ENCODE results near the gene PPP4R2.
A peak's percentile ranks its signal among the peaks of the same experiment; 100 is the strongest.
"Not testable (repeated sequence)": the region's sequence is repeated elsewhere in the genome, so short reads cannot be mapped to it uniquely, and the experiment has no call there.

Gene PPP4R2

DNA sequence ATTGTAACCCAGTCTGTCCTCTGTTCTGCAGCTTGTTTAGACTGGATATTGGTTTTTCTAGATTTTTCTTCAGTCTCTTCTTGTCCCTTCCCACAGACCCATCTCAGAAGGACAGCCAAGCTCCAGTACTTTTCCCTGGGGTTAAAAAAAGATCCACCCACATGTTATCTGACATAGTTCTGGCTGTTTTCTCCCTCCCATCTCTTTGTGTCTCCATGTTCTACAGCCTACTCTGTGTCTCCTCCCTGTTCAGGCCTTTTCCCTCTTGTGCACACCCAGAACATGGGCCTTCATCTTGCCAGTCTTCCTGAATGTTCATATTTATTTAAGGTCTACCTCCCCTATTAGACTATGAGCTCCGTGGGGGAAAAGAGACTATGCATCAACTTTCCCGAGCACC is 5.1 kb upstream of the PPP4R2 start:
- no peak for DNase-seq (ENCODE audit: low read depth)
- TF ChIP-seq CTCF (IDR thresholded peaks at IDR 0.05; ENCODE audit: insufficient read depth, low read depth, low read length, missing control alignments): no peak
- H3K4me3 ChIP-seq (ENCODE audit: low read length): no peak overlapping the region

GRCh38 chr3:72993391-72993790 is 3.2 kb upstream of the PPP4R2 start:
- no peak overlapping the region for H3K4me3 ChIP-seq (ENCODE audit: low read length)
- TF ChIP-seq CTCF (IDR thresholded peaks at IDR 0.05; ENCODE audit: insufficient read depth, low read depth, low read length, missing control alignments): no peak
- no peak for DNase-seq (ENCODE audit: low read depth)

GRCh38 chr3:72995337-72995736 is 1.3 kb upstream of the PPP4R2 start:
- no peak for TF ChIP-seq CTCF (IDR thresholded peaks at IDR 0.05; ENCODE audit: insufficient read depth, low read depth, low read length, missing control alignments)
- no peak overlapping the region for H3K4me3 ChIP-seq (ENCODE audit: low read length)
- no peak for DNase-seq (ENCODE audit: low read depth)

DNA sequence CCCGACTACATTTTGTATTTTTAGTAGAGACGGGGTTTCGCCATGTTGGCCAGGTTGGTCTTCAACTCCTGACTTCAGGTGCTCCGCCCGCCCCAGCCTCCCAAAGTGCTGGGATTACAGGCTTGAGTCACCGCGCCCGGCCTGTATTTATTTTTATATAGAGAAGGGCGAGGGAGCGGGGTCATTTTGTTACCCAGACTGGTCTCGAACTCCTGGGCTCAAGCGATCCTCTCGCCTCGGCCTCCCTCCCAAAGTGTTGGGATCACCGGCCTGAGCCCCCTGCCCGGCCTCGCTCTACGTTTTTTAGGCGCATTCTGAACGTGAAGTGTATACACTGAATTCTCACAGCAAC is 514 bp upstream of the PPP4R2 start:
- peak overlapping the region; percentile 51 for H3K4me3 ChIP-seq (ENCODE audit: low read length)
- TF ChIP-seq CTCF (IDR thresholded peaks at IDR 0.05; ENCODE audit: insufficient read depth, low read depth, low read length, missing control alignments): no peak
- no peak for DNase-seq (ENCODE audit: low read depth)

- peak; percentile 36 for TF ChIP-seq CTCF (IDR thresholded peaks at IDR 0.05; ENCODE audit: insufficient read depth, low read depth, low read length, missing control alignments)
- DNase-seq (ENCODE audit: low read depth): peak; percentile 57
- peak overlapping the region; percentile 80 for H3K4me3 ChIP-seq (ENCODE audit: low read length)
Measured at GRCh38 chr3:72997421-72997961, 880 bp downstream of the PPP4R2 start.

DNA sequence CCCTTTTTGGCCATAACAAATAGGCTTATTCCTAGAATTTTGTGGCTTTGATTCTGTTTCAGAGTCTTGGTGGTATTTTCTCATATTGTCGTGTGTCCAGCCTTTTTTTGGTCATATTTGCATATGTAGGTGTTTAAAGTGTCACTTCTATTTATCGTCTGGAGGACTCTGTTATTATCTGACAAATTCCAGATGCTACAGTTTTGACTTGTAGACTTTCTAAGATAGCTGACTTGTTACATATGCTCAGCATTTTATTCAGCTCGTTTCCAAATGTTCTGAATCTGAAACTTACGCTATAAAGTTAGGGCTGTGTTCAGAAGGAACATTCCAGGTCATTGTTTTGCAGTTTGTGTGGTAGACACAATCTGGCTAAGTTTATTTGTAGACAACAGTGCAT is 1.9 kb downstream of the PPP4R2 start:
- no peak for TF ChIP-seq CTCF (IDR thresholded peaks at IDR 0.05; ENCODE audit: insufficient read depth, low read depth, low read length, missing control alignments)
- peak overlapping the region; percentile 80 for H3K4me3 ChIP-seq (ENCODE audit: low read length)
- DNase-seq (ENCODE audit: low read depth): no peak

DNA sequence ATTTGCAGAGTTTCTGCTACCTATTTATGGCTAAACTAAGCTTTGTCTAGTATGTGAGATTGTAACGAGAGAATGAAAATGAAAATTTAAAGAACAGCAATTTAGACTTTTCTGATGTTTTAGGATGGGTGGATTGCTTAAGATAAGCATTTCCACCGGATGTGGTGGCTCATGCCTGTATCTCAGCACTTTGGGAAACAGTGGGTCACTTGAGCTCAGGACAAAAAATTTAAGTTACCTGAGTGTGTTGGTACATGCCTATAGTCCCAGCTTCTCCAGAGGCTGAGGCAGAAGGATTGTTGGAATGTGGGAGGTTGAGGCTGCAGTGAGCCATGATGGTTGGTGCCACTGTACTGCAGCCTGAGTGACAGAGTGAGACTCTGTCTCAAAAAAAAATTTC is 3.3 kb downstream of the PPP4R2 start:
- H3K4me3 ChIP-seq (ENCODE audit: low read length): no peak overlapping the region
- no peak for DNase-seq (ENCODE audit: low read depth)
- no peak for TF ChIP-seq CTCF (IDR thresholded peaks at IDR 0.05; ENCODE audit: insufficient read depth, low read depth, low read length, missing control alignments)

- H3K4me3 ChIP-seq (ENCODE audit: low read length); DNase-seq (ENCODE audit: low read depth): not testable (repeated sequence)
Measured at GRCh38 chr3:73003050-73003449, 6.4 kb downstream of the PPP4R2 start.

Measured in epithelial cell of esophagus (primary cell).